ENCODE data around the gene ZNF774. TPM values are rescaled to one million over a fixed set of nuclear protein-coding genes. Genes with fewer than 3 reads are reported as not detected.
A peak's percentile ranks its signal among the peaks of the same experiment; 100 is the strongest.

The ZNF774 gene
- total and polyA plus RNA-seq, 11 donors: 2.1 to 9.9 (median 4.5) TPM

GRCh38 chr15:90376789-90377188 is 24.7 kb downstream of the ZNF774 start:
- no peak for TF ChIP-seq POLR2A (IDR thresholded peaks at IDR 0.05)
- TF ChIP-seq, protein P1, sequence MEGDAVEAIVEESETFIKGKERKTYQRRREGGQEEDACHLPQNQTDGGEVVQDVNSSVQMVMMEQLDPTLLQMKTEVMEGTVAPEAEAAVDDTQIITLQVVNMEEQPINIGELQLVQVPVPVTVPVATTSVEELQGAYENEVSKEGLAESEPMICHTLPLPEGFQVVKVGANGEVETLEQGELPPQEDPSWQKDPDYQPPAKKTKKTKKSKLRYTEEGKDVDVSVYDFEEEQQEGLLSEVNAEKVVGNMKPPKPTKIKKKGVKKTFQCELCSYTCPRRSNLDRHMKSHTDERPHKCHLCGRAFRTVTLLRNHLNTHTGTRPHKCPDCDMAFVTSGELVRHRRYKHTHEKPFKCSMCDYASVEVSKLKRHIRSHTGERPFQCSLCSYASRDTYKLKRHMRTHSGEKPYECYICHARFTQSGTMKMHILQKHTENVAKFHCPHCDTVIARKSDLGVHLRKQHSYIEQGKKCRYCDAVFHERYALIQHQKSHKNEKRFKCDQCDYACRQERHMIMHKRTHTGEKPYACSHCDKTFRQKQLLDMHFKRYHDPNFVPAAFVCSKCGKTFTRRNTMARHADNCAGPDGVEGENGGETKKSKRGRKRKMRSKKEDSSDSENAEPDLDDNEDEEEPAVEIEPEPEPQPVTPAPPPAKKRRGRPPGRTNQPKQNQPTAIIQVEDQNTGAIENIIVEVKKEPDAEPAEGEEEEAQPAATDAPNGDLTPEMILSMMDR (IDR thresholded peaks at IDR 0.05): no peak
- H3K4me3 ChIP-seq: no peak overlapping the region
- H3K36me3 ChIP-seq: no peaks in the 10 kb centered on the region
- no peaks in the 10 kb centered on the region for H3K27me3 ChIP-seq
- DNase-seq (peak in 2 of 5 donors; percentile 40 to 43), ATAC-seq (peak in 3 of 4 donors; percentile 46 to 81 (median 65))
- peaks cover 0 to 16% (median 8%) of the 10 kb centered on the region in 12 donors for H3K9me3 ChIP-seq
- H3K27ac ChIP-seq: peak overlapping the region in 10 of 12 donors; percentile 9 to 83 (median 30)
- intact Hi-C loops (cut with DNase I): no loop called here
- H3K4me1 ChIP-seq: peaks cover 0 to 20% (median 6%) of the 10 kb centered on the region in 12 donors
- 52 to 70% (median 58%) methylated on average over 6 of the region's 6 CpGs for WGBS, 4 donors

DNA sequence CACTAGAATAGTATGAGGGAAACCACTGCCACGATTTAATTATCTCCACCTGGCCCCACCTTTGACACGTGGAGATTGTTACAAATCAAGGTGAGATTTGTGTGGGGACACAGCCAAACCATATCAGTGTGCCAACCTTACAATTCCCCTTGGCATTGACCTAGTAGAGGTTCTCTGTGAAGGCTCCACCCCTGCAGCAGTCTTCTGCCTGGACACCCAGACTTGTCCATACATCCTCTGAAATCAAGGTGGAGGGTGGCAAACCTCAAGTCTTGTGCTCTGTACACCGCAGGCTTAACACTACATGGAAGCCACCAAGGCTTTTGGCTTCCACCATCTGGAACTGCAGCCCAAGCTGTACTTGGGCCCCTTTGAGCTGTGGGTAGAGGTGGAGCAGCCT is 27.2 kb downstream of the ZNF774 start:
- no peaks in the 10 kb centered on the region for H3K27me3 ChIP-seq
- TF ChIP-seq POLR2A (IDR thresholded peaks at IDR 0.05): no peak
- TF ChIP-seq, protein P1 (IDR thresholded peaks at IDR 0.05): no peak
- no peak for DNase-seq
- intact Hi-C loops (cut with DNase I): no loop called here
- H3K9me3 ChIP-seq: peaks cover 0 to 16% (median 8%) of the 10 kb centered on the region in 12 donors
- ATAC-seq: no peak
- WGBS, 4 donors: 72 to 91% (median 85%) methylated on average over 3 of the region's 3 CpGs
- no peak overlapping the region for H3K4me3 ChIP-seq
- H3K27ac ChIP-seq: no peak overlapping the region
- peaks cover 0 to 20% (median 6%) of the 10 kb centered on the region in 12 donors for H3K4me1 ChIP-seq
- no peaks in the 10 kb centered on the region for H3K36me3 ChIP-seq

DNA sequence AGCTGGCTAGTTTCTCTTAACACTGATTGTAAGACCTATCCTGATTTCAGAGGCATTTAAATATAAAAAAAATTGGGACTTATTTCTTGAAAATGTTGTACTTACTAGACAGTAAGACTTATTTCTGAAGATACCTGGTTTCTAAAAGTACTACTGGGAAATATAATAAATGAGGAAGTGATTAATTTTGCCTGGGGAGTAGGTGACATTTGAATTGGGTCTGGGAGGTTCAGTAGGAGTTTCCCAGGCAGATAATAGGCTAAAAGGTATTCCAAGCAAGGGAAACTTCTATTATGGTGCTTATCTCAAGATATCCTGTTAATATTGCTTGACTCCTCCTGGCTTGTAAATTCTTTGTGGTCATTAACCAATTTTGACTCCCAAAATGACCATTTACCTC is 29.4 kb downstream of the ZNF774 start:
- DNase-seq: no peak
- Histone ChIP-seq H3K4me1 (peaks cover 0 to 16% (median 7%) of the 10 kb centered on the region in 12 donors), H3K27me3 (no peaks in the 10 kb centered on the region), H3K36me3 (no peaks in the 10 kb centered on the region), H3K4me3 (no peak overlapping the region), H3K27ac (no peak overlapping the region), H3K9me3 (peaks cover 0 to 16% (median 8%) of the 10 kb centered on the region in 12 donors)
- intact Hi-C loops (cut with DNase I): no loop called here
- no peak for TF ChIP-seq POLR2A (IDR thresholded peaks at IDR 0.05)
- TF ChIP-seq, protein P1 (IDR thresholded peaks at IDR 0.05): no peak
- ATAC-seq: no peak

- Histone ChIP-seq H3K36me3 (no peaks in the 10 kb centered on the region), H3K4me1 (peaks cover 0 to 9% (median 6%) of the 10 kb centered on the region in 12 donors), H3K9me3 (peaks cover 0 to 16% (median 8%) of the 10 kb centered on the region in 12 donors), H3K4me3 (no peak overlapping the region), H3K27ac (no peak overlapping the region), H3K27me3 (no peaks in the 10 kb centered on the region)
- intact Hi-C loops (cut with DNase I): no loop called here
- DNase-seq (no peak), ATAC-seq (no peak)
- no peak for TF ChIP-seq POLR2A (IDR thresholded peaks at IDR 0.05)
- TF ChIP-seq, protein P1 (IDR thresholded peaks at IDR 0.05): peak in 1 of 12 donors; percentile 14
Observed at GRCh38 chr15:90382320-90382719, 30.2 kb downstream of the ZNF774 start.

Data from heart left ventricle (tissue), 16 donors.